Left colon (tissue), 2 donors: ENCODE results near the gene ACBD4. TPM values are rescaled to one million over a fixed set of nuclear protein-coding genes. Genes with fewer than 3 reads are reported as not detected.

Source experiments
- ATAC-seq: fragments of 200-7000 bp; cut with Tn5 transposase; one replicate; pipeline ENCODE4 v1.9.1; 2020; ENCODE audit warnings: mild to moderate bottlenecking, moderate library complexity
- DNase-seq, 2 donors: peaks; one replicate each; pipeline ENCODE4 v3.0.0-alpha.2; 2020
- intact Hi-C, 2 donors: fragments of 100-400 bp; cut with DNase I in 1 of 2; cut with micrococcal nuclease in 1 of 2; formaldehyde crosslinking; loops; one replicate each; pipeline versions ENCODE4 v1.11.2 to v1.14.0; 2022; cut with DNase I, micrococcal nuclease
- total RNA-seq, 2 donors: library from RNA; stranded (reverse); fragmentation: NEBNext Ultra II Directional; extraction: Animal tissue kit (Norgen Biotek cat#: 25700); gene quantifications; one replicate each; pipeline ENCODE4 v1.2.1, GENCODE V29; 2021
- donor health status: DM: no; HTN: no; CAD: no.
- donor health status: DM: yes; HTN: yes; CAD: no.

Gene ACBD4
- total RNA-seq, 2 donors from 2014 or later = 22.3 to 22.6 TPM

DNA sequence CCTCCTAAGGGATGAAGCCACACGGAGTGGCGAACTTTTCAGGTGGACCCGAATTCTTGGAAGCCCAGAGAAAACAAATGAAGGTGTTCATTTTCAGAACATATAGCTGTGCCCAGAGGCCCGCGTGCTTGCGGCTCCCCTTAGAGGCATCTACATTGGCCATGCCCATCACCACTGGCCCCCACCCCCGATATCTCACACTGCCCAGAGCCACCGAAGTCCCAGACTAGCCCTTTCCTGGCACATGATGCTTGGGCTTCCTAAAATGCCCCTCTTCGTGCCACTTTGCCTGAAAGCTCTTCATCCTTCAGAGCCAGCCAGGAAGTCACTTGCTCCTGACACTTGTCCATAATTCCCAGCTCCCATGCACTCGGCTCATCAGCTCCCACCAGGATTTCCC is 10.7 kb downstream of the ACBD4 start:
- intact Hi-C loops = no loop called here
- ATAC-seq (no peak), DNase-seq (peak in 1 of 2 donors; percentile 32)

DNA sequence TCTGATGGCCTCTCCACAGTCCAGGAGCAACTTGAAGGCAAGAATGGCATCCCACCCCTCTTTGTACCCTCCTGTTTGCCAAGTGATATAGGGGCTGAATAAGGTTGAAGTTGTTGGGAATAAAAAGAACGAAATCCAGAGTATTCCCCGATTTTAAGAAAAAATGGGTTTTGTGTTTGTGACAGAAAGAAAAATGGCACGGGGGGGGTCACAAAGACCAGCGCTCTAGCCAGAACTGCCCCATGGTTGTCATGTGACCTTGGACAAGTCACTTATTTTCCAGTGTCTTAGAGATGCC is 11.1 kb downstream of the ACBD4 start:
- ATAC-seq (no peak), DNase-seq (no peak)
- intact Hi-C loops = no loop called here

DNA sequence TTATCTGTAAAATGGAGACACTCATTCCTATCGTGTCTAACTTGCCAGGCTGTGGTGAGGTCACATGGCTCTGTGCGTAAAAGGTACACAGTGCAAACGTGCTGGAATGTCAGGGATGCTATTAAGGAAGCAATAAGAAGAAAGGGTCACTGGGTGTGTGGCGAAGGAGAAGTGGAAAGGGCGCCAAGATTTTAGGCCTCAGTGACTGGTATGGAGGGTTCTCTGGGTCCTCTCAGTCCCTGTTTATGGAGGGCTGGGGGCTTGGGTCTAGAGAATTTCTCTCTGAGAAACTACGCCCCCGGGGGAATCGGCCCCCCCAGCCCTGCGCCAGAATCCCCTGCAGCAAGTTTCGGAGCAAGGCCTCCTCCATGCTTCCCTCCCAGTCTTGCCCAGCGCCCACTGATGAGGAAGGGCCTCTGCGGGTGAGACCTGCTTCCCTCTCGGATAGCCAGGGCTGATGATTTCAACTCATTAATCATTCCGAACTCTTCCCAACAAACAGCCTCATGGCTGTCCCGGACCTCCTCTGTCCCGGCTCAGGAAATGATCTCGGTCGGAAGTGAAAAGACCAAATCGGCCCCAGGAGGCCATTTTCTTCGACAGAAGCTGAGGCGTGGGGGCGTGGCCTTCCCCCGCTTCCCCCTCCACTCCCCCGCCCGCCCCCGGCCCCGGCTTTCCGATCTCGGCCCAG is 11.5 kb downstream of the ACBD4 start:
- ATAC-seq = peak; percentile 47
- intact Hi-C loops = no loop called here
- DNase-seq = peak; percentile 65 to 86

DNA sequence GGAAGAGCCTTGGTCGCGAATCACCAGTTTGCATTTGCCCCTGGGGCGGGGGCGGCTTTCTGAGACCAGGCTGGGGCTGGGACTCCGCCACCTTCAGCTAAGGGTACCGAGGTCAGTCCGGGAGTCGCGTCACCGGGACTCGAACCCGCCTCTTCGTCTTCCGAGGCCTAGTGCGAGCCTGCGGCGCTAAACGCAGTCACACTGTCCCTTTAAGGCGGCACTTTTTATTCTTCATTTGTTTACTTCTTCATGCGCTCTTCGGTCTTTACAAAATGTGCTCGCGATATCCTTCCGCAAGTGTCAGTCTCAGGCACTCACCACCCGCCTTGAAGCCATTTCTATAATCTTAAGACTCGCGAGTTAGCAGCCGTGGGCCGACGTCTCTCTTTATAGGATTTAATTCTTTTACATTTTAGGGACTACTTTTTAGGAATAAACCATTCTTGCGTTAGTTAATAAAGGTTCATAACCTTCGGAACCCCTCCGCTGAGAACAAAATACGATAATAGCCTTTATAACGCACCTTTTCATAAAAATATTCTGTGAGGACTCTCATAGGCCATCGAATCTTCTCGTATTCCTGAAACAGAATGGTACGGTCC is 12.2 kb downstream of the ACBD4 start:
- DNase-seq (peak; percentile 83 to 84), ATAC-seq (peak; percentile 47)
- intact Hi-C loops = no loop called here

DNA sequence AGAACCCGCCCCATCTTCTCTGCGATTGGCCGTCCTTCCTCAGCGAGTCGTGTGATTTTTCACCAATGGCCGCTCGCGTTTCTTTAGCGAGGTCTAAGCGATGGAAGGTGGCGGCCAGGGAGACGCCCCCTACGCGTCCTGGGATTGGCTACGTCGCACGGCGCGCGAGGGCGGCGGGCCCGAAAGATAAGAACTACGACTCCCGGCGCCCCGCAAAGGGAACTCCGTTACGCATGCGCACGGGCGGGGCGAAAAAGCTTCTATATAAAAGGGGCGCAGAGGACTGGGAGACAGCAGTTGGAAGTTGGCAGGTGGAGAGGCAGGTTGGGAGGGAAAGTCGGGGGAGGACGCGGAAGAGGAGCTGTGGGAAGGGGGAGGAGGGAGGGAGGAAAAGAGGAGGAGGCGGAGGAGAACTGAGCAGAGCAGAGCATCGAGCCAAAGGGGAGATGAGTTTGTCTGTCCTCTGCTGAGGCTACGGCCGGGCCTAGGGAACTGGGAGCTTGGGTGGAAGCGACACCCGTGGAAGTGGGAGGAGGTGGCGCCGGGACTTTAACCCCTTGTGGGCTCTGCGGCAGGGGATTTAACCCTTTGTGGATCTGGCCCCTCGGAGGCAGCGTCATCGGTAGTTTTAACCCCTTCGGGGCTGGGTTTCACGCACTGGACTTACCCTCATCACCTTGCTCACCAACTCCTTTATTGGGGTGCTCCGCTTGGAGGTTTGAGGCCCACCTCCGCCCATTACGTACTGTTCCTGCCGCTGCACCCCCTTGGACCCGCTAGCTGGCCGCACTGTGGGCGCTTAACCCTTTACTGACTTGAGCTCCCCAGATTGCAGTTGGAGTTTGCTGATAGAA is 12.9 kb downstream of the ACBD4 start, which contains the start of gene HEXIM1:
Gene HEXIM1, plus strand, starts transcription at position 293 of the 854 bp plus-strand sequence. CDS start 716 bp downstream, outside the sequence.
- ATAC-seq (peak; percentile 70), DNase-seq (peak; percentile 98 to 99)
- intact Hi-C loops = no loop called here

DNA sequence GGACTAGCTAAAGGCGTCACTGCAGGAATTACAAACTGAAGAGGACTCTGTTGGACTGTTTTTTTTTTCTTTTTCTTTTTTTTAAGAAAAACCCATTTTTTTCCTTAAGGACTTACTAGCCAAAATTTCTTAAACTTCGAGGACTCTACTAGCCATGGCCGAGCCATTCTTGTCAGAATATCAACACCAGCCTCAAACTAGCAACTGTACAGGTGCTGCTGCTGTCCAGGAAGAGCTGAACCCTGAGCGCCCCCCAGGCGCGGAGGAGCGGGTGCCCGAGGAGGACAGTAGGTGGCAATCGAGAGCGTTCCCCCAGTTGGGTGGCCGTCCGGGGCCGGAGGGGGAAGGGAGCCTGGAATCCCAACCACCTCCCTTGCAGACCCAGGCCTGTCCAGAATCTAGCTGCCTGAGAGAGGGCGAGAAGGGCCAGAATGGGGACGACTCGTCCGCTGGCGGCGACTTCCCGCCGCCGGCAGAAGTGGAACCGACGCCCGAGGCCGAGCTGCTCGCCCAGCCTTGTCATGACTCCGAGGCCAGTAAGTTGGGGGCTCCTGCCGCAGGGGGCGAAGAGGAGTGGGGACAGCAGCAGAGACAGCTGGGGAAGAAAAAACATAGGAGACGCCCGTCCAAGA is 13.7 kb downstream of the ACBD4 start:
- peak; percentile 90 for DNase-seq
- intact Hi-C loops = no loop called here
- peak; percentile 54 for ATAC-seq

DNA sequence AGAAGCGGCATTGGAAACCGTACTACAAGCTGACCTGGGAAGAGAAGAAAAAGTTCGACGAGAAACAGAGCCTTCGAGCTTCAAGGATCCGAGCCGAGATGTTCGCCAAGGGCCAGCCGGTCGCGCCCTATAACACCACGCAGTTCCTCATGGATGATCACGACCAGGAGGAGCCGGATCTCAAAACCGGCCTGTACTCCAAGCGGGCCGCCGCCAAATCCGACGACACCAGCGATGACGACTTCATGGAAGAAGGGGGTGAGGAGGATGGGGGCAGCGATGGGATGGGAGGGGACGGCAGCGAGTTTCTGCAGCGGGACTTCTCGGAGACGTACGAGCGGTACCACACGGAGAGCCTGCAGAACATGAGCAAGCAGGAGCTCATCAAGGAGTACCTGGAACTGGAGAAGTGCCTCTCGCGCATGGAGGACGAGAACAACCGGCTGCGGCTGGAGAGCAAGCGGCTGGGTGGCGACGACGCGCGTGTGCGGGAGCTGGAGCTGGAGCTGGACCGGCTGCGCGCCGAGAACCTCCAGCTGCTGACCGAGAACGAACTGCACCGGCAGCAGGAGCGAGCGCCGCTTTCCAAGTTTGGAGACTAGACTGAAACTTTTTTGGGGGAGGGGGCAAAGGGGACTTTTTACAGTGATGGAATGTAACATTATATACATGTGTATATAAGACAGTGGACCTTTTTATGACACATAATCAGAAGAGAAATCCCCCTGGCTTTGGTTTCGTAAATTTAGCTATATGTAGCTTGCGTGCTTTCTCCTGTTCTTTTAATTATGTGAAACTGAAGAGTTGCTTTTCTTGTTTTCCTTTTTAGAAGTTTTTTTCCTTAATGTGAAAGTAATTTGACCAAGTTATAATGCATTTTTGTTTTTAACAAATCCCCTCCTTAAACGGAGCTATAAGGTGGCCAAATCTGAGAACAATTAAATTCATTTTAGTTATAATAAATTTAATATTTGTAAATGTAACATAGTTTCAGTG is 14.5 kb downstream of the ACBD4 start:
- peak; percentile 28 for ATAC-seq
- intact Hi-C loops = no loop called here

DNA sequence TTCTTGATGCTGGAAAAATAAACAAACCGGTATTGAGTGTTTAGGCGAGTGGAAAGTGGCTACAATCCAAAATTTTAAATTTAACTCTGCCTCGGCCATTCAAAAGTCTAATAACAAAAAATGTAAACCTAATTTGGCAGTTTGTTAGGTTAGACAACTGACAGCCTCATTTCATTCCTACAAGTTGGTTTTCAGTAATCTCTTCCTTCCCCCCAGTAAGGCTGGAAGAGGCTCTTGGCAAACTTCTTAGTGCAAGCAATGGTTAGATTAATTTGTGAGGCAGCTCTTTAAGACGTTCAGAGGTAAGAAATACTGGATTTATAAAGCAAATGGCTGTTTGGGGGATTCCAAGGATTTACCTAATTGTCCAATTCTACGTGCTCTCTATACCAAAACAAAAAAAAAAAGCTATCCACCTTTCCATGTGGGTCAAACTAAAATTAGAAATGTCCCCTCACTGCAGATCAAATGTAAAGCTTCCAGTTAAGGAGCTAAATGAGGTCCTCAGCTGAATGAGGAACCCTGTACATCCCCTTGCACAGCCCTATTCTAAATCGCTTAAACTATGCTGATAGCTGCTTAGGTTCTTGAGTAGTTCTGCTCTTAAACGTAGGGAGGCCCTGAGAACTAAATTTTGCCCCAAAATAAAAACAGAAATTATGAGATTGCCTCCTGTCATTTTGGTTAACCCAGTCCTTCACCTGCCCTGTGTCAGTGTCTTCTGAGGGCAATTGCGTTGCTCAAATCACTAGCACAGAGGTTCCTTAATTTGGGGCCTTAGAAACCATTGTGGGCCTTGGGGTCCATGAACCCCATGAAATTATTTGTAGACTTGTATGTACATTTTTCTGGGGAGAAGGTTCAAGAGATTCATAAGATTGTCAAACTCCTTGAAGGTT is 15.7 kb downstream of the ACBD4 start:
- no peak for DNase-seq
- intact Hi-C loops = no loop called here
- no peak for ATAC-seq

More for the DNA sequence above, 14.5 kb downstream of the ACBD4 start:
- DNase-seq = peak; percentile 67 to 79

DNA sequence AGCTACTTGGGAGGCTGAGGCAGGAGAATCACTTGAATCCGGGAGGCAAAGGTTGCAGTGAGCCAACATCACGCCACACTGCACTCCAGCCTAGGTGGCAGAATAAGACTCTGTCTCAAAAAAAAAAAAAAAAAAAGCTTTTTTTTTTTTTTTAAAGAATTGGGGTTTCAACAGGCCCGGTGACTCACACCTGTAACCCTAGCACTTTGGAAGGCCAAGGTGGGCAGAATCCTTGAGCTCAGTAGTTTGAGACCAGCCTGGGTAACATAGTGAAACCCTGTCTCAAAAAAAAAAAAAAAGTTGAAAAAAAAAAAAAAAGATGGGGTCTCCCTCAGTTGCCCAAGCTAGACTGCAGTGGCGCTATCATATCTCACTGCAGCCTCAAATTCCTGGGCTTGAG is 19.5 kb downstream of the ACBD4 start:
- ATAC-seq = no peak
- intact Hi-C loops = no loop called here
- no peak for DNase-seq

DNA sequence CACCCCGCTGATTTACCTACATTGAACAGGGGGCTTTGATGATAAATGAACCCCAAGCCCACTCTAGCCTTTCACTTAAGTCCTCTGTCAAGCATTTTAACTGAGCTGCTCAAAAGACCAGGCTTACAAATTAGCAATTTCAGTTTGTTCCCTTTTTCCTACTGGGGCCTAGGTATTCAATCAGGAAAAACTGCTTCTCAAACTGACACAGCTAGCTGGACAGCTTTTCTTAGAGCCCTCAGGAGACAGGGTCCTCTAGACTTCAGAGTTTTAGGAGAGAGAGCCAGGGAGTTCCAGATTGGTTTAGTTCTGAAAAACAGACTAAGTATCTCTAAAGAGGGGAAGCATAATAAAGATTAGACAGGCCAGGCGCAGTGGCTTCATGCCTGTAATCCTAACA is 20.0 kb downstream of the ACBD4 start:
- DNase-seq (no peak), ATAC-seq (no peak)
- intact Hi-C loops = no loop called here

DNA sequence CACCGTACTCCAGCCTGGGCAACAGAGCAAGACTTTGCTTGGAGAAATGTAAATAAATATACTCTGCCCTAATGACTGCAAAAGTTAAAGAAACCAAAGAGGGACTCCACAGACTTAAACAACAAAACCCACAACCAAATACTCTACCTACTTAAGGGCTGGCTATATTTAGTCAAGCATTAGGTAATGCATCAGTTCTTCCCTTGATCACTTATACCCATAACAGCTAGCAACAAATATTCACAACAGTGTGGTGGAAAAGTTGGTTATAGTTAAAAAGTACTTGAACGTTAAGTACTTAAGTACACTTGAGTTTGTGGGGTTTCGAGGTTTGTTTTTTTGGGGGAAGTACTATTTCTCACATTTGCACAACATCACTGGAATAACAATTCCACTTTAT is 20.8 kb downstream of the ACBD4 start:
- intact Hi-C loops = no loop called here

DNA sequence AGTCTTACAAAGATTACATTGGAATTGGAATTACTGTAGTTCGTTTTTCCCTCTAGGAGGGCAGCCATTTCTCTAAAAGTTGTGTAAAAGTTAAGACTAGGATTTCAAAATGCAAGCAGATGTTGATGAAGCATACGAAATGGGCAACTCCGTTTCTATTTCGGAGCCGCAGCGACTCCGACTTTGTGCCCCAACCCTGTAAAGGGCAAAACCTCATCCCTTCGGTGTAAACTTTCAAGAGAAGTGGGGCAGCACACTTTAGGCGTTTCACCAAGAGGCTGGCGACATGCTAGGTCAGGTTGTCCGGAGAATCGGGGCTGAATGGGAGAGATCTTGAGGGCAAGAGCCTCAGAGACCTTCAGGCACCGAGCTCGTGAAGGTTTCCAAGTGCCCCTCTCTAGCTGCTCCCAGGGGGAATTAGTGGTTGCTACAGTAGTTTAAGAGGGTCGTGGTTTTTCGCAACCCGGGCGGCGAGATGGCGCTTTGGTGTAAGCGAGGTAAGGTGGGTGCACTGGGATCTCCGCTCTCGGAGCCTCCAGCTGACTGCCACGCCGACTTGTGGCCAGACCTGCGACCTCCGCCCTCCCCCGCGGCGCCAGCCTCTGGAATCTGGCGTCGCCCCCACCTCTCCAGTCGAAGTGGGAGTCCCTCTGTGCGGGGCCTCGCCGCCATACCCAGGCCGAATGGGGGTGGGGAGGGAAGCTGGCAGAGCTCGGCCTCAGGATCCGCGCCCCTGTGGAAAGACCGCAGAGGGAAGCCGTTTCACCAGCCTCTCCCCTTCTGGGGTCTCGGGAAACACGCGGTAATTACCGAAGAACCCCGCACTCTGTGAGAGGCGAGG is 25.2 kb downstream of the ACBD4 start:
- intact Hi-C loops = no loop called here
- ATAC-seq (peak; percentile 57), DNase-seq (peak; percentile 66 to 78)

More for the DNA sequence above, 20.8 kb downstream of the ACBD4 start:
- no peak for ATAC-seq
- DNase-seq = no peak

DNA sequence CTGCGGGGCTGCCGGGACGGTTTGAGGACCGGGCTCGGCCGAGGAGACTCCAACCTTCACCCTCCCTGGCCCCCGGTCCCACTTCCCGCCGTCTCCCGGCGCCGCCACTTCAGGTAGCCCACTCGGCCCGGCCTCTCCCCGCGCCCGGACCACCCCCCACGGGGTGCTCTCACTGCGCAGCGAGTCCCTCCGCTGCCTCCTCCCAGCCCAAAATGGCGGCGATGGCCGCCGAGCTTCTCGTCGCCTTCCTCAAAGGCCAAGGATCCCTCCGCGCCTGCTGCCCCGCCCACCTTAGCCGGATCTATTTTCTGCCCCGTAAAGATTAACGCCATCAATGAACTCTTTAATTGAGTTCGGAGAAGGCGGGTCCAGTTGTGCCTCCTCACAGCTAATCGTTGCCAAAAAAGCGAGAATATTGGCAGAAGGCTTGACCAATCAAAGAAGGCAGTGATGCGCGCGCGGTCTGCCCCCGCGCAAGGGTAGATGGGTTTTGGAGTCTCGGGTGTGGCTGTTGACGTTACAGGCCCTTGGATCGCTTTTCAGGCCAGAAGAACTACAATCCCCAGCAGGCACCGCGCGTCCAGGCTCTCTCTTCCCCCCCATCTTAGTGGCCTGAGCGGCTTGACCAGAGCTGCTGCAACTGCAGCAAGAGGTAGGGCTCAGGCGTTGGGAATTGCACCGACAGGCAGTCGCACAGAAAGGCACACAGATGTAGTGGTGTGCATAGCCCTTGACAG is 26.0 kb downstream of the ACBD4 start, which contains the start of gene HEXIM2:
Gene HEXIM2, plus strand, starts transcription at position 588 of the 737 bp plus-strand sequence. CDS start 919 bp downstream, outside the sequence.
- intact Hi-C loops = no loop called here
- ATAC-seq (peak; percentile 87), DNase-seq (peak; percentile 98)

DNA sequence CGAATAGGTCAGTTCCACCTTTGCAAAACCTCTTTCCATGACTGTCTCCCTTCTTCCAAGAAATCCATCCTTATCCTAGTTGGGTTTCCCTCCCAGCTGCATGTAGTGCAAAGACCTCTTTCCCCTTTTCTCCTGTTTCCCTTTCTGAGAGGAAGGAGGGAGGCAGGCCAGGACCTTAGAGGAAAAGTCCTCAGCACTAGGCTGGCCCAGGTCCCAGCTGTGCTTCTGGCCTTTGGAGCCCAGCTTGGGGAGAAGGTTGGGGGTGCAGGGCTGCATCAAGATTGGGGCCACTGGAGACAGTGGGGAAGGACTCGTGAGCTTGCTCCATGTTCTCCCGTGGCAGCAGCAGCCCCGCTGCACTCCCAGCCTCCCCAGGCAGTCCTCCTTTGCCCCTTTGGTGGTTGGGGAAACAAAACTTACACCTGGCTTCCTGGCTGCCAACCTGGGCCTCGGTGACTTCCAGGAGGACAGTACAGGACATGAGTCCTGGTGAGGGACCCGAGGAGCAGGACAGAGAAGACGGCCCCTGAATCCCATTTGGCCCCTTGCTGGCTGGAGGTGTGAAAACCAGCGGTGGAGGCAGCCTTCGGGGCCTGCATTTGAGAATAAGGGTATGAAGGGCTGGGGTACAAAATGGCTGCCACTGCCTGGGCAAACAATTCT is 26.7 kb downstream of the ACBD4 start:
- peak; percentile 41 to 43 for DNase-seq
- no peak for ATAC-seq
- intact Hi-C loops = no loop called here

DNA sequence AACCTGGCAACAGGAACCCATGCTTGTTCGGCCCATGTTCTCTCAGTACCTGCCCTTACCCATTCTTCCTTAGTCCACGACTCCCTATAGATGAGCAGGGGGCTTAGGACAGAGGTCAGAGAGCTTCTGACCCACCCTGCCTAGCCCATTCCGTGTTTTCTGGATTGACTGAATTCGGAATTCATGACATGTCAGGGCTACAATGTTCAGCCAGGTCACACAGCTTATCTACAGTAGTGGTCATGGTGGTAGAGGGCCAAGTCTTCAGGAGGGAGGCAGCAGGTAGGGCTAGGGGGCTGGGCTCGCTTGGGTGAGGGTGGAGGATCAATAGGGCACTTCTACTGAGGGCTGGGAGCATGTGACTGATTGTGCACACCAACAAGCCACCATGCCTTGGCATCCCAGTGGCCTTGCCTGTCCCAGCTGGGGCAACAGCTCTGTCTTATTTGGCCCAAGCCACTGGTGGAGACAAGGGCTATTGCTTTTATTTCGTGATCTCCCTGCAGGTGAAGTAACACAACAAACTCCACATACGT is 29.3 kb downstream of the ACBD4 start:
- DNase-seq (no peak), ATAC-seq (no peak)
- intact Hi-C loops = no loop called here
